NCI-H128 (cell line): Measurements from ENCODE around the gene NF1.
"Not testable (repeated sequence)": the region's sequence is repeated elsewhere in the genome, so short reads cannot be mapped to it uniquely, and the experiment has no call there.

Experiments used
- DNase-seq: peaks from one replicate; lab custom pipeline; 2025; ENCODE audit not compliant: unreplicated experiment; lab: John Stamatoyannopoulos, UW

Gene NF1

GRCh38 chr17:31289790-31290189 lies 195.0 kb downstream of the NF1 start:
- no peak for DNase-seq

GRCh38 chr17:31291820-31292219 lies 197.0 kb downstream of the NF1 start:
- no peak for DNase-seq

GRCh38 chr17:31293581-31293980 lies 198.8 kb downstream of the NF1 start:
- DNase-seq, result no peak

GRCh38 chr17:31294231-31294630 lies 199.5 kb downstream of the NF1 start:
- no peak for DNase-seq

GRCh38 chr17:31294820-31295488 lies 200.2 kb downstream of the NF1 start:
- DNase-seq, result no peak

- DNase-seq, result no peak
Observed at GRCh38 chr17:31295489-31295871, 200.7 kb downstream of the NF1 start.

- DNase-seq, result no peak
Observed at GRCh38 chr17:31296142-31296541, 201.4 kb downstream of the NF1 start.

GRCh38 chr17:31297090-31297489 lies 202.3 kb downstream of the NF1 start, which contains the start of gene OMG:
Gene OMG (minus strand): TSS chr17:31297239. CDS start chr17:31296331, 908 bp downstream.
- no peak for DNase-seq

GRCh38 chr17:31299624-31300023 lies 204.8 kb downstream of the NF1 start:
- no peak for DNase-seq

- no peak for DNase-seq
Observed at GRCh38 chr17:31307640-31308039, 212.9 kb downstream of the NF1 start.

GRCh38 chr17:31308372-31309334 lies 213.9 kb downstream of the NF1 start:
- DNase-seq, result no peak

GRCh38 chr17:31309556-31309955 lies 214.8 kb downstream of the NF1 start:
- no peak for DNase-seq

GRCh38 chr17:31310260-31310659 lies 215.5 kb downstream of the NF1 start:
- no peak for DNase-seq

GRCh38 chr17:31310886-31311285 lies 216.1 kb downstream of the NF1 start:
- DNase-seq, result no peak

GRCh38 chr17:31311526-31311925 lies 216.7 kb downstream of the NF1 start:
- no peak for DNase-seq

- not testable (repeated sequence) for DNase-seq
Observed at GRCh38 chr17:31312223-31312622, 217.4 kb downstream of the NF1 start.

GRCh38 chr17:31313982-31314781 lies 219.4 kb downstream of the NF1 start, which contains the start of gene EVI2B:
Gene EVI2B (minus strand): TSS chr17:31314054. CDS start chr17:31305609, 8,445 bp downstream.
- no peak for DNase-seq

GRCh38 chr17:31314782-31315100 lies 220.0 kb downstream of the NF1 start:
- no peak for DNase-seq

- no peak for DNase-seq
Observed at GRCh38 chr17:31318298-31318801, 223.6 kb downstream of the NF1 start.

GRCh38 chr17:31318851-31319661 lies 224.3 kb downstream of the NF1 start:
- no peak for DNase-seq
